HFF-Myc (cell line): Measurements from ENCODE around the gene PTH.

Source experiments
- DNase-seq: peaks from one replicate; pipeline ENCODE4 v3.0.0-alpha.2; 2011; ENCODE audit warnings: low read depth; ENCODE audit errors: extremely low read depth
- H3K4me3 ChIP-seq: replicated peaks from 2 replicates; pipeline ENCODE4 v1.5.1; 2011; ENCODE audit warnings: low read depth, mild to moderate bottlenecking, control low read depth, low read length
- CTCF ChIP-seq: IDR thresholded peaks from 2 replicates; pipeline ENCODE4 v1.5.1; 2012; ENCODE audit warnings: mild to moderate bottlenecking, low read depth, low read length, control low read depth; ENCODE audit errors: missing control alignments

The PTH gene

GRCh38 chr11:13495929-13496328 lies at the start of gene PTH:
TSS of gene PTH (minus strand) at chr11:13495997. CDS start at chr11:13492855, 3,142 bp downstream.
- TF ChIP-seq CTCF = no peak
- no peak for DNase-seq
- no peak within 1 kb of the TSS for H3K4me3 ChIP-seq

GRCh38 chr11:13538044-13538443 lies 42.2 kb upstream of the PTH start:
- no peak for TF ChIP-seq CTCF
- H3K4me3 ChIP-seq = no peak overlapping the region
- DNase-seq = no peak

- TF ChIP-seq CTCF = no peak
- DNase-seq = no peak
- H3K4me3 ChIP-seq = no peak overlapping the region
Measured at GRCh38 chr11:13535819-13536218, 40.0 kb upstream of the PTH start.

GRCh38 chr11:13534358-13534757 lies 38.6 kb upstream of the PTH start:
- TF ChIP-seq CTCF = no peak
- H3K4me3 ChIP-seq = no peak overlapping the region
- DNase-seq = no peak

GRCh38 chr11:13525257-13525656 lies 29.5 kb upstream of the PTH start:
- H3K4me3 ChIP-seq = no peak overlapping the region
- TF ChIP-seq CTCF = no peak
- DNase-seq = no peak

- H3K4me3 ChIP-seq = no peak overlapping the region
- TF ChIP-seq CTCF = no peak
- no peak for DNase-seq
Measured at GRCh38 chr11:13503393-13503792, 7.6 kb upstream of the PTH start.

GRCh38 chr11:13502492-13502891 lies 6.7 kb upstream of the PTH start:
- no peak for TF ChIP-seq CTCF
- no peak for DNase-seq
- H3K4me3 ChIP-seq = no peak overlapping the region
